ENCODE data around the gene MAP4K3.

GRCh38 chr2:39252888-39253518, 184.1 kb downstream of the MAP4K3 start:
- TF ChIP-seq CTCF (conservative IDR thresholded peaks at IDR 0.05; ENCODE audit: low read depth, low read length) (no peak), EZH2 (IDR thresholded peaks at IDR 0.05; ENCODE audit: borderline replicate concordance, low read depth, low read length, poor library complexity, severe bottlenecking) (no peak)

Data from A673 (cell line).